Vagina (tissue), 2 donors: Measurements from ENCODE around the gene C16orf46. TPM values are rescaled to one million over a fixed set of nuclear protein-coding genes. Genes with fewer than 3 reads are reported as not detected.
"Not testable (repeated sequence)": the region's sequence is repeated elsewhere in the genome, so short reads cannot be mapped to it uniquely, and the experiment has no call there.

Source experiments
- DNase-seq, 2 donors: peaks; one replicate each; pipeline ENCODE4 v3.0.0-alpha.2; 2017; ENCODE audit errors: extremely low spot score in 2 of 2
- H3K27ac ChIP-seq: fragments of 200-600 bp; sonication (generic); one replicate; pipeline ENCODE4 v1.5.1; 2019
- H3K27me3 ChIP-seq: fragments of 200-600 bp; sonication (generic); one replicate; pipeline ENCODE4 v1.5.1; 2019
- H3K36me3 ChIP-seq, 2 donors: fragments of 200-600 bp; sonication (generic); one replicate each; pipeline ENCODE4 v1.5.1; 2017 to 2019
- H3K4me1 ChIP-seq: fragments of 200-600 bp; sonication (generic); one replicate; pipeline ENCODE4 v1.5.1; 2019
- H3K4me3 ChIP-seq, 2 donors: fragments of 200-600 bp; sonication (generic); 1 replicate in 1 of 2; 2 replicates in 1 of 2; pipeline ENCODE4 v1.5.1; 2016 to 2019
- H3K9me3 ChIP-seq: fragments of 200-600 bp; sonication (generic); one replicate; pipeline ENCODE4 v1.5.1; 2019
- POLR2A ChIP-seq, 2 donors: fragments of 450-650 bp; IDR thresholded peaks; one replicate each; pipeline ENCODE4 v1.6.1; 2017; ENCODE audit warnings: antibody characterized with exemption in 2 of 2, mild to moderate bottlenecking in 2 of 2, moderate library complexity in 2 of 2
- POLR2AphosphoS5 ChIP-seq, 2 donors: sonication (generic); formaldehyde crosslinking; IDR thresholded peaks; one replicate each; pipeline ENCODE4 v1.9.0; 2017; ENCODE audit warnings: antibody characterized with exemption in 2 of 2, mild to moderate bottlenecking in 2 of 2, low read depth in 1 of 2; ENCODE audit not compliant: insufficient read depth in 1 of 2
- intact Hi-C: fragments of 100-400 bp; cut with DNase I; formaldehyde crosslinking; loops from one replicate; pipeline ENCODE4 v1.15.1; 2023
- total RNA-seq: library from RNA; depleted of rRNA; stranded (reverse); fragments of >200 nt; gene quantifications from one replicate; pipeline ENCODE4 v1.2.3, GENCODE V29; 2016
- TF ChIP-seq, protein P1 (sequence below), 3 experiments: fragments of 450-650 bp in 2 of 3; fragments of 200-600 bp in 1 of 3; sonication (generic) in 1 of 3; IDR thresholded peaks; one replicate each; pipeline ENCODE4 v1.5.1; 2017 to 2019; ENCODE audit warnings: antibody characterized with exemption in 3 of 3, mild to moderate bottlenecking in 2 of 3, moderate library complexity in 2 of 3

Gene C16orf46
- total RNA-seq, 1 donor from 2014 or later: 1.2 TPM

DNA sequence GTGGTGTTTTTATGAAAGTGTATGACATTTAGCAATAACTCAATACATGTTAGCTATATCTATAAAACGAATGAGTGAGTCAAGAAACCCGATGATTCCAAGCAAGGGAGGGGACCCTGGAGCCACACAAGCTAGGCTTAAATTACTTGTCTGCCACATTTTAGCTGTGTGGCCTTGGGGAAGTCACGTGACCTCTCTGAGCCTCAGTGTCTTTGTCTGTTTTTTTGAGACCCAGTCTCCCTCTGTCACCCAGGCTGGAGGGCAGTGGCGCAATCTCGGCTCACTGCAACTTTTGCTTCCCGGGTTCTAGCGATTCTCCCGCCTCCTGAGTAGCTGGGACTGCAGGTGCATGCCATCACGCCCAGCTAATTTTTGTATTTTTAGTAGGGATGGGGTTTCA is 39.2 kb upstream of the C16orf46 start:
- no peaks in the 10 kb centered on the region for H3K9me3 ChIP-seq
- no peaks in the 10 kb centered on the region for H3K27me3 ChIP-seq
- no peaks in the 10 kb centered on the region for H3K36me3 ChIP-seq
- H3K4me1 ChIP-seq: no peaks in the 10 kb centered on the region
- TF ChIP-seq, protein P1, sequence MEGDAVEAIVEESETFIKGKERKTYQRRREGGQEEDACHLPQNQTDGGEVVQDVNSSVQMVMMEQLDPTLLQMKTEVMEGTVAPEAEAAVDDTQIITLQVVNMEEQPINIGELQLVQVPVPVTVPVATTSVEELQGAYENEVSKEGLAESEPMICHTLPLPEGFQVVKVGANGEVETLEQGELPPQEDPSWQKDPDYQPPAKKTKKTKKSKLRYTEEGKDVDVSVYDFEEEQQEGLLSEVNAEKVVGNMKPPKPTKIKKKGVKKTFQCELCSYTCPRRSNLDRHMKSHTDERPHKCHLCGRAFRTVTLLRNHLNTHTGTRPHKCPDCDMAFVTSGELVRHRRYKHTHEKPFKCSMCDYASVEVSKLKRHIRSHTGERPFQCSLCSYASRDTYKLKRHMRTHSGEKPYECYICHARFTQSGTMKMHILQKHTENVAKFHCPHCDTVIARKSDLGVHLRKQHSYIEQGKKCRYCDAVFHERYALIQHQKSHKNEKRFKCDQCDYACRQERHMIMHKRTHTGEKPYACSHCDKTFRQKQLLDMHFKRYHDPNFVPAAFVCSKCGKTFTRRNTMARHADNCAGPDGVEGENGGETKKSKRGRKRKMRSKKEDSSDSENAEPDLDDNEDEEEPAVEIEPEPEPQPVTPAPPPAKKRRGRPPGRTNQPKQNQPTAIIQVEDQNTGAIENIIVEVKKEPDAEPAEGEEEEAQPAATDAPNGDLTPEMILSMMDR (IDR thresholded peaks at IDR 0.05): no peak
- TF ChIP-seq POLR2AphosphoS5 (IDR thresholded peaks at IDR 0.05; ENCODE audit: insufficient read depth in 1 of 2, low read depth in 1 of 2): no peak
- no peak for TF ChIP-seq POLR2A (IDR thresholded peaks at IDR 0.05)
- H3K27ac ChIP-seq: no peak overlapping the region
- intact Hi-C loops: no loop called here
- no peak for DNase-seq
- H3K4me3 ChIP-seq: no peak overlapping the region

DNA sequence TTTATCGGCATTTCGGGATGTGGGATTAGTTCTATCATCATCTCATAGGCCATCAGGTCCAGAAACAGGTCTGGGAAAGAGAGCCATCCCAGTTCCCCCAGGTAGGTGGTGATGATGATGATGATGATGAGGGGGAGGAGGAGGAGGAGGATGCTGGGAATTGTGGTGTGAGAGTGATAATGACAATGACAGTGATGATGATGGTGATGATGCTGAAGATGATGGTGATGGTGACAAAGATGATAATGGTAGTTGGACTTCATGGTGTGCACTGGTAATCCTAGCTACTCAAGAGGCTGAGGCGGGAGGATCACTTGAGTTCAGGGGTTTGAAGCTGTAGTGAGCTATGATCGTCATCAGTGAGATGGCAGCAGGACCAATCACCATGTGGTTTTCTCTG is 35.4 kb upstream of the C16orf46 start:
- Histone ChIP-seq H3K9me3 (no peaks in the 10 kb centered on the region), H3K4me3 (no peak overlapping the region), H3K27me3 (no peaks in the 10 kb centered on the region), H3K27ac (no peak overlapping the region), H3K4me1 (no peaks in the 10 kb centered on the region), H3K36me3 (no peaks in the 10 kb centered on the region)
- TF ChIP-seq, protein P1 (IDR thresholded peaks at IDR 0.05): no peak
- TF ChIP-seq POLR2AphosphoS5 (IDR thresholded peaks at IDR 0.05; ENCODE audit: insufficient read depth in 1 of 2, low read depth in 1 of 2) (no peak), POLR2A (IDR thresholded peaks at IDR 0.05) (no peak)
- intact Hi-C loops: no loop called here
- DNase-seq: no peak

DNA sequence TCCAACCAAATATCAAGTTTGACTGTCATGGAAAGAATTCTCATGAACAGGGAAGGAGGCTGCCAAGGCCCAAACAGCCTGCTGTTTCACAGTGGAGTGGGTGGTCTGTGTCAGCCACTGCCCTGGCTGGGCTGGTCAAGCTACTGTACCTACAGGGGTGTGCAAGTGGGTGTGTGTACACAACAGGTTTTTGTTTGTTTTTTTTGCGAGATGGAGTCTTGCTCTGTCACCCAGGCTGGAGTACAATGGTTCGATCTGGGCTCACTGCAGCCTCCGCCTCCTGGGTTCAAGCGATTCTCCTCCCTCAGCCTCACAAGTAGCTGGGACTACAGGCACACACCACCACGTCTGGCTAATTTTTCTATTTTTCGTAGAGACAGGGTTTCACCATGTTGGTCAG is 32.2 kb upstream of the C16orf46 start:
- H3K27me3 ChIP-seq, H3K27ac ChIP-seq, DNase-seq, intact Hi-C loops, H3K4me3 ChIP-seq, H3K4me1 ChIP-seq, H3K36me3 ChIP-seq, H3K9me3 ChIP-seq: not testable (repeated sequence)

DNA sequence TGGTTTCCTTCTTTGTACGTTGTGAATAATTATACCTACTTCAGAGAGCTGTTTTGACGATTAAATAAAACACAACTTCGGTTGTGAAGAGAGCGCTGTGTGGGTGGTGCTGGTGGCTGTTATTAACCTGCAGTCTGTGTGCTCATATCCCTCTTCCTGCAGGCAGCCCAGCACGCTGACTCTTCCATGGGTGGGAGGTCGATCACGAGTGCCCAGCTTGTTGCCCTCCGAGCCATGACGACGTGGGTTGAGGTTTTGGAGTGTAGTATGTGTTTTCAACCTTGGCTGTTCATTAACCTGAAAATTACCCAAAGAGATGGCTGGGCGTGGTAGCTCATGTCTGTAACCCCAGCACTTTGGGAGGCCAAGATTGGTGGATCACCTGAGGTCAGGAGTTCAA is 30.5 kb upstream of the C16orf46 start:
- no peaks in the 10 kb centered on the region for H3K4me1 ChIP-seq
- no peak for TF ChIP-seq POLR2AphosphoS5 (IDR thresholded peaks at IDR 0.05; ENCODE audit: insufficient read depth in 1 of 2, low read depth in 1 of 2)
- TF ChIP-seq, protein P1 (IDR thresholded peaks at IDR 0.05): no peak
- TF ChIP-seq POLR2A (IDR thresholded peaks at IDR 0.05): no peak
- intact Hi-C loops: no loop called here
- H3K27me3 ChIP-seq: no peaks in the 10 kb centered on the region
- no peak for DNase-seq
- H3K27ac ChIP-seq: no peak overlapping the region
- H3K9me3 ChIP-seq: no peaks in the 10 kb centered on the region
- no peak overlapping the region for H3K4me3 ChIP-seq
- H3K36me3 ChIP-seq: no peaks in the 10 kb centered on the region

DNA sequence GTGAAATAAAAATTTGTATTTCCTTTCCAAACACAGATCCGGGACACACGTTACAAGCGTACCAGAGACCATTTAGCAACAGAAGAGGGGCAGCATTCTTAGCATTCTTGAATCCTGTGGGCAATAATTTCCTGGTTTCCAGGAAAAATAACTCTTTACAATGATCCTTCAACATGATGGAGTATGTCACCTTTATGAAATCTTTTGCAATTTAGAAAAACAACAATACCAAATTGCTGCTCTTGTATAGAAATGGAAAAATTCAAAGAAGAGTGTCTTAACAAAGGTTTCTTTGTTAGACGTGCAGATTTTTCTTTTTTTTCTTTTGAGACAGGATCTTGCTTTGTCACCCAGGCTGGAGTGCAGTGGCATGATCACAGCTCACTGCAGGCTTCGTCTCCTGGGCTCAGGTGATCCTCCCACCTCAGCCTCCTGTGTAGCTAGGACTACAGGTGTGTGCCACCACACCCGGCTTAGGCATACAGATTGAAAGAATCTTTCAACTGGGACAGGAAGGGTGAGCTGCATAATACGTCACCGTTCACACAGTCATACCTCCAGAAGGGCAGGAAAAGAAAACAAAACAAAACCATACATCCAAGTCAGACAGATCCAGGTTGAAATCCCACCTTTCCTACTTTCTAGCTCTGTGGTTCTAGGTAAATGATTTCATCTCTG is 29.9 kb upstream of the C16orf46 start:
- H3K27ac ChIP-seq: no peak overlapping the region
- intact Hi-C loops: no loop called here
- no peaks in the 10 kb centered on the region for H3K36me3 ChIP-seq
- no peak for DNase-seq
- H3K27me3 ChIP-seq: no peaks in the 10 kb centered on the region
- H3K4me1 ChIP-seq: no peaks in the 10 kb centered on the region
- TF ChIP-seq POLR2AphosphoS5 (IDR thresholded peaks at IDR 0.05; ENCODE audit: insufficient read depth in 1 of 2, low read depth in 1 of 2) (no peak), POLR2A (IDR thresholded peaks at IDR 0.05) (no peak)
- TF ChIP-seq, protein P1 (IDR thresholded peaks at IDR 0.05): no peak
- H3K4me3 ChIP-seq: no peak overlapping the region
- H3K9me3 ChIP-seq: no peaks in the 10 kb centered on the region
